MM.1S (cell line): ENCODE measurements around the gene SYNE2.

Experiments
- CTCF ChIP-seq: fragments of 300-600 bp; sonication (generic); IDR thresholded peaks from 2 replicates; pipeline ENCODE4 v1.5.1; 2016; ENCODE audit warnings: antibody characterized with exemption, low read length, mixed read lengths
- EZH2 ChIP-seq: fragments of 300-600 bp; sonication (generic); optimal IDR thresholded peaks from 2 replicates; pipeline ENCODE3; 2017; ENCODE audit warnings: low read depth, mild to moderate bottlenecking, antibody characterized with exemption, low read length, mixed read lengths

DNA sequence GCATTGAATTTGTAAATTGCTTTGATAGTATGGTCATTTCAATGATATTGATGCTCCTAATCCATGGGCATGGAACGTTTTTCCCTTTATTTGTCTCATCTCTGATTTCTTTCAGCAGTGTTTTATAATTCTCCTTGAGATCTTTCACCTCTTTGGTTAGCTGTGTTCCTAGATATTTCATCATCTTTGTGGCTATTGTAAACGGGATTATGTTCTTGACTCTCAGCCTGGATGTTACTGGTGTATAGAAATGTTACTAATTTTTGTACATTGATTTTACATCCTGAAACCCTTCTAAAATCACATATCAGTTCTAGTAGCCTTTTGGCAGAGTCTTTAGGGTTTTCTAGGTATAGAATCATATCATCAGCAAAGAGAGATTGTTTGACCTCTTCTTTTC, 52.6 kb downstream of the SYNE2 start:
- TF ChIP-seq EZH2 (no peak), CTCF (no peak)
